GM10266 (cell line): ENCODE measurements around the gene RGS19.

Source experiments
- DNase-seq: peaks from one replicate; pipeline ENCODE4 v3.0.0; 2012; ENCODE audit errors: extremely low spot score
- TF ChIP-seq, protein P1 (sequence below): IDR thresholded peaks from 2 replicates; pipeline ENCODE4 v1.5.1; 2012; ENCODE audit warnings: mild to moderate bottlenecking, low read depth; ENCODE audit not compliant: control insufficient read depth, insufficient read depth; ENCODE audit errors: missing control alignments

RGS19 gene

GRCh38 chr20:64051033-64051452, 28.3 kb downstream of the RGS19 start:
- TF ChIP-seq, protein P1, sequence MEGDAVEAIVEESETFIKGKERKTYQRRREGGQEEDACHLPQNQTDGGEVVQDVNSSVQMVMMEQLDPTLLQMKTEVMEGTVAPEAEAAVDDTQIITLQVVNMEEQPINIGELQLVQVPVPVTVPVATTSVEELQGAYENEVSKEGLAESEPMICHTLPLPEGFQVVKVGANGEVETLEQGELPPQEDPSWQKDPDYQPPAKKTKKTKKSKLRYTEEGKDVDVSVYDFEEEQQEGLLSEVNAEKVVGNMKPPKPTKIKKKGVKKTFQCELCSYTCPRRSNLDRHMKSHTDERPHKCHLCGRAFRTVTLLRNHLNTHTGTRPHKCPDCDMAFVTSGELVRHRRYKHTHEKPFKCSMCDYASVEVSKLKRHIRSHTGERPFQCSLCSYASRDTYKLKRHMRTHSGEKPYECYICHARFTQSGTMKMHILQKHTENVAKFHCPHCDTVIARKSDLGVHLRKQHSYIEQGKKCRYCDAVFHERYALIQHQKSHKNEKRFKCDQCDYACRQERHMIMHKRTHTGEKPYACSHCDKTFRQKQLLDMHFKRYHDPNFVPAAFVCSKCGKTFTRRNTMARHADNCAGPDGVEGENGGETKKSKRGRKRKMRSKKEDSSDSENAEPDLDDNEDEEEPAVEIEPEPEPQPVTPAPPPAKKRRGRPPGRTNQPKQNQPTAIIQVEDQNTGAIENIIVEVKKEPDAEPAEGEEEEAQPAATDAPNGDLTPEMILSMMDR = no peak
- DNase-seq = no peak

GRCh38 chr20:64050261-64051032, 28.9 kb downstream of the RGS19 start:
- TF ChIP-seq, protein P1 = no peak
- DNase-seq = no peak

DNA sequence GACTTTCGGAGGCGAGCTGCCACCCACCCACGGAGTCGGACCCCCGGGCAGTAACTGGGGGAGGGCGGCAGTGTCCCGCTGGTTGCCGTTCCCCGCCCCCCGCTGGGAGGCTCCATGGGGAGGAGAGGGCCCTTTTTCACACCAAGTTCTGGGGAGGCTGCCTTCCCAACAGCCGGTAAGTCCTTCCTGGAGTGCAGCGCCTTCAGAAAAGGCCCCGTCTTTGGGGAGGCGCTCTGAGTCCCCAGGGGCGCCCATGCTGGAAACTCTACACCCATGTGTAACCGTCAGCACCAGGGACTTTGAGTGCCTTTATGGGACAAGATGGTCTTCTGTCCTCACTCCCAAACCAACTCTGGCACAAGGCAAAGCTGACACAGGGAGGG, 29.4 kb downstream of the RGS19 start:
- TF ChIP-seq, protein P1 = no peak
- no peak for DNase-seq

GRCh38 chr20:64049060-64049877, 30.0 kb downstream of the RGS19 start, which contains the start of gene SOX18:
TSS of gene SOX18 (minus strand) at chr20:64049639. CDS start at chr20:64049516, 123 bp downstream.
- TF ChIP-seq, protein P1 = peak; percentile 15
- DNase-seq = no peak

DNA sequence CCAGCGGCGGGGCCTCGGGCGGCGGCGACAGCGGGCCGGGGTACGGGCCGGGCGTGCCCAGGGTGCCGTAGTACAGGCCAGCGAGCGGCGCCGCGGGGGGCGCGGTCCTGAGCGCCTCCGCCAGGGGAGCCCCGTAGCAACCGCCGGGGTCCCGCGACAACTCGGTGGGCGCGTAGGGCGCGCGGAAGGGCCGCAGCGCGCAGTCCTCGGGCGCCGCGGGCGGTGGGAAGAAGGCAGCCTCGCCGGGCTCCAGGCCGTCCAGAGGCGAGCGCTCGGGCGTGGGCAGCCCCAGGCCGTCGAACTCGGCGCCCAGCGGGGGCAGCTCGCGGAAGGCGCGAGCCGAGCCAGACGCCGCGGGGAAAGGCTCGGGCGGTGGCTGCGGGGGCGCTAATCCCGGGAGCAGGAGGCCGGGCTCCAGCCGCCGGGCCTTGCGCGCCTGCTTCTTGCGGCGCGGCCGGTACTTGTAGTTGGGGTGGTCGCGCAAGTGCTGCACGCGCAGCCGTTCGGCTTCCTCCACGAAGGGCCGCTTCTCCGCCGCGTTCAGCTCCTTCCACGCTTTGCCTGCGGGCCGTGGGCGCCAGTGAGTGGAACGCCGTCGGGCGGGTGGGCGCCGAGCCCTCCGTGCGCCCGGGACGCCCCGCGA, 30.8 kb downstream of the RGS19 start:
- TF ChIP-seq, protein P1 = no peak
- no peak for DNase-seq

DNA sequence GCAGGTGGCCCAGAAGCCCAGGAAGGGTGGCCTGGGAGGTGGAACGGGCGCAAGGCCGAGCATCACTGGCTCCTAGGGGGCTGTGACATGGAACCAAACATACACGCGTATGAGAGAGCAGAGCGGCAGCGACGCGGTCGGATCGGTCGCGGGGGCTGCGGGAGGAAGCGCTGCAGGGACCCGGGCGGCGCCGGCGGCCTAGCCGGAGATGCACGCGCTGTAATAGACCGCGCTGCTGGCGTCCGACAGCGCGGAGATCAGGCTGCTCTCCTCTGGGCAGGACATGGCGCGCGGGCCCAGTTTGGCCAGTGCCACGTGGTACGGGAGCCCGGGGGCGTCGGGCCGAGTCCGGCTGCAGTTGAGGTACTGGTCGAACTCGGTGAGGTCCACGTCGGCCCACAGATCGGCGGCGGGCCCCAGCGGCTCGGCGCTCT, 31.3 kb downstream of the RGS19 start:
- TF ChIP-seq, protein P1 = no peak
- no peak for DNase-seq

DNA sequence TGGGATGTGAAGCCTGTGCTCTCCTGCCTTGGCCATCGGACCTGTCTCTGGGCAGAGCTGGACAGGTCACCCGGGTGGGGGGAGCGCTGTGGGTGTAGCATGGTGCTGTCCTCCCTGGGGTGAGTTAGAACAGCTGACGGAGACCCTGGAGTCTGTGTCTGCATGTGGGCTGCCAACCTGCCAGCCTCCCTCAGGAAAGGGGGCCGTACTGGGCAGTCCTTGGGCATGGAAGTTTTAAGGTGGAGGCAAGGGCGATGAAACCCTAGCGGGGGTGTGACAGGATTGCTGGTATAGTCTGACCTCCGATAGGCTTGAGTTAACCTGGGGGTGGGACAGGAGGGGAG, 32.3 kb downstream of the RGS19 start:
- TF ChIP-seq, protein P1 = no peak
- DNase-seq = no peak
